K562 (cell line): Measurements from ENCODE around the gene TBC1D25.

Source experiments
- BRF1 ChIP-seq: IDR thresholded peaks from 3 replicates; pipeline ENCODE4 v1.6.1; 2011; ENCODE audit warnings: borderline replicate concordance, mild to moderate bottlenecking; ENCODE audit not compliant: insufficient read length; ENCODE audit errors: extremely low read depth
- CBX2 ChIP-seq: fragments of 200-600 bp; sonication (generic); IDR thresholded peaks from one replicate; pipeline ENCODE4 v1.6.1; 2012; ENCODE audit warnings: mild to moderate bottlenecking, low read length, inconsistent platforms; ENCODE audit not compliant: insufficient read depth, poor library complexity, severe bottlenecking
- CREB1 ChIP-seq, 2 experiments: sonication (generic) in 1 of 2; formaldehyde crosslinking in 1 of 2; IDR thresholded peaks; 2 replicates each; pipeline versions ENCODE4 v1.6.1 to v1.8.0; 2012 to 2022; ENCODE audit warnings: inconsistent platforms in 1 of 2, mild to moderate bottlenecking in 1 of 2, missing genetic modification reagents in 1 of 2, moderate library complexity in 1 of 2
- CTCF ChIP-seq, 3 experiments: IDR thresholded peaks in 2 of 3; conservative IDR thresholded peaks in 1 of 3; 2 replicates each; pipeline ENCODE4 v1.5.1; 2011 to 2012; ENCODE audit warnings: low read length in 3 of 3, mild to moderate bottlenecking in 3 of 3, control low read depth in 2 of 3, improper control_type of control experiment in 1 of 3, inconsistent platforms in 1 of 3, low read depth in 1 of 3, mixed read lengths in 1 of 3, moderate library complexity in 1 of 3; ENCODE audit not compliant: insufficient read depth in 2 of 3
- E2F6 ChIP-seq, 2 experiments: IDR thresholded peaks; 2 replicates each; pipeline ENCODE4 v1.6.1; 2011; ENCODE audit warnings: borderline replicate concordance in 1 of 2, control low read depth in 1 of 2, low read depth in 1 of 2, low read length in 1 of 2, mild to moderate bottlenecking in 1 of 2, mixed read lengths in 1 of 2, moderate library complexity in 1 of 2; ENCODE audit not compliant: insufficient read depth in 1 of 2, insufficient read length in 1 of 2, poor library complexity in 1 of 2, severe bottlenecking in 1 of 2; ENCODE audit errors: extremely low read depth in 1 of 2
- EZH2 ChIP-seq: IDR thresholded peaks from 2 replicates; pipeline ENCODE4 v1.6.1; 2012; ENCODE audit warnings: low read depth, mild to moderate bottlenecking, inconsistent platforms, low read length, borderline replicate concordance
- HCFC1 ChIP-seq: IDR thresholded peaks from 2 replicates; pipeline ENCODE4 v1.6.1; 2012; ENCODE audit warnings: low read depth, low read length, improper control_type of control experiment
- ID3 ChIP-seq, 2 experiments: fragments of 250-450 bp in 1 of 2; fragments of 450-650 bp in 1 of 2; sonication (Bioruptor Pico) in 1 of 2; IDR thresholded peaks; 2 replicates each; pipeline versions ENCODE4 v1.6.1 to v1.8.0; 2016 to 2021; ENCODE audit warnings: mild to moderate bottlenecking in 2 of 2, moderate library complexity in 2 of 2, missing compliant biosample characterization in 1 of 2, missing genetic modification characterization in 1 of 2
- NBN ChIP-seq: fragments of 450-650 bp; IDR thresholded peaks from 2 replicates; pipeline ENCODE4 v1.6.1; 2016; ENCODE audit warnings: low read depth, mild to moderate bottlenecking
- RCOR1 ChIP-seq, 2 experiments: IDR thresholded peaks; 2 replicates each; pipeline ENCODE4 v1.6.1; 2012; ENCODE audit warnings: low read depth in 2 of 2, low read length in 2 of 2, borderline replicate concordance in 1 of 2, improper control_type of control experiment in 1 of 2
- SMAD3 ChIP-seq: fragments of 450-650 bp; formaldehyde crosslinking; conservative IDR thresholded peaks from 2 replicates; pipeline ENCODE4 v1.4.0; 2020; ENCODE audit warnings: mild to moderate bottlenecking
- SNAPC5 ChIP-seq: fragments of 250-450 bp; sonication (Bioruptor Pico); IDR thresholded peaks from 2 replicates; pipeline ENCODE4 v1.8.0; 2021; ENCODE audit warnings: moderate library complexity, mild to moderate bottlenecking, inconsistent platforms
- ZNF263 ChIP-seq: sonication (generic); formaldehyde crosslinking; IDR thresholded peaks from 2 replicates; pipeline ENCODE4 v1.8.0; 2022; ENCODE audit warnings: mild to moderate bottlenecking, missing genetic modification reagents, borderline replicate concordance

GRCh38 chrX:48533165-48533564, 6.3 kb upstream of the TBC1D25 start:
- no peak for TF ChIP-seq NBN
- TF ChIP-seq EZH2, result no peak
- TF ChIP-seq CBX2, result no peak
- TF ChIP-seq ZNF263 (CRISPR knock-in tag), result no peak
- TF ChIP-seq CTCF (IDR thresholded peaks at IDR 0.05 in 2 of 3, conservative IDR thresholded peaks at IDR 0.05 in 1 of 3; ENCODE audit: insufficient read depth in 2 of 3, low read depth in 1 of 3, low read length in 3 of 3), result no peak
- no peak for TF ChIP-seq E2F6 (IDR thresholded peaks at IDR 0.05; ENCODE audit: borderline replicate concordance in 1 of 2, extremely low read depth in 1 of 2, insufficient read depth in 1 of 2, insufficient read length in 1 of 2, low read depth in 1 of 2, low read length in 1 of 2, poor library complexity in 1 of 2, severe bottlenecking in 1 of 2)
- TF ChIP-seq ID3 (CRISPR knock-in tag; IDR thresholded peaks at IDR 0.05), result no peak
- no peak for TF ChIP-seq ID3 (tag; IDR thresholded peaks at IDR 0.05)
- TF ChIP-seq CREB1 (IDR thresholded peaks at IDR 0.05), result no peak
- TF ChIP-seq CREB1 (CRISPR knock-in tag; IDR thresholded peaks at IDR 0.05), result no peak
- TF ChIP-seq SMAD3 (CRISPR knock-in tag), result no peak
- TF ChIP-seq HCFC1, result no peak
- no peak for TF ChIP-seq BRF1
- no peak for TF ChIP-seq RCOR1 (IDR thresholded peaks at IDR 0.05; ENCODE audit: borderline replicate concordance in 1 of 2, low read depth in 2 of 2, low read length in 2 of 2)
- no peak for TF ChIP-seq SNAPC5 (CRISPR knock-in tag)
